Hepatocyte (in vitro differentiated cells): ENCODE results near the gene AQR.

Source experiments
- EZH2 ChIP-seq: fragments of 200-600 bp; sonication (generic); IDR thresholded peaks from 2 replicates; pipeline ENCODE4 v1.6.1; 2016; ENCODE audit warnings: antibody characterized with exemption, mild to moderate bottlenecking, borderline replicate concordance
- EZH2phosphoT487 ChIP-seq: fragments of 200-600 bp; sonication (generic); IDR thresholded peaks from one replicate; pipeline ENCODE4 v1.6.1; 2018; ENCODE audit warnings: antibody characterized with exemption, mild to moderate bottlenecking, low read depth, moderate library complexity; ENCODE audit not compliant: unreplicated experiment, severe bottlenecking
- TF ChIP-seq, protein P1 (sequence below): fragments of 200-600 bp; sonication (generic); IDR thresholded peaks from 2 replicates; pipeline ENCODE4 v1.5.1; 2016; ENCODE audit warnings: antibody characterized with exemption, mild to moderate bottlenecking; ENCODE audit not compliant: poor library complexity

DNA sequence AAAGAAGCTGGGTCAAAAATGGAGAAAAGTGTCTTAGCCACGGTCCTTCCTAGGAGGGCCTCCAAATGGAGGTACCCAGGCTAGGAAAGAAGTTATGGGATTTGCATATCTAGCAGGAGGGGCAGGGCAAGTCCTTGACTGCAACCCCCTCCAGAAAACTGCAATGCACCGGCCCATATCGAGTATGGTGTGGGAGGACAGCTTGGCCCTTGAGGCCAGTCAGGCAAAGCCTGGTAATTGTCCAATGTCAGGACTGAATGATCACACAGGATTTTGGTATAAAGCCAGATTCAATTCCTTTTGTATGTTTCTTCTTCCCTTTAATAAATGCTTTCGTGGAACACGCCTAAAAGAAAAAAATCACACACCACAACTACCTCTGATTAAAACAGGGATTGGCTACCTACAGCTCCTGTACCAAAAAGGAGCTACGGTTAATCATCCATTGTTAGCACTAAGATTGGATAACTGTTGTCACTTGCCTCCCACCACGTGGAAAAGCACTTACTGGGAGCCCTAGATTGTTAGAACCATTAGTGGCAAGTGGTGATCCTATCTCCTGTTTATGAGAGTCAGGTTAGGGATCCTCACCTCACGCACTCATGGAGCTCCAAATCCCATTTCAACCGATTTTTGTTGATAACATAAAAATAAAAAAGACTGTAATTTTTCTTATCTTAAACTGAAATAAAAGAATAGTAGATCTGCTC, 17.4 kb upstream of the AQR start:
- TF ChIP-seq, protein P1, sequence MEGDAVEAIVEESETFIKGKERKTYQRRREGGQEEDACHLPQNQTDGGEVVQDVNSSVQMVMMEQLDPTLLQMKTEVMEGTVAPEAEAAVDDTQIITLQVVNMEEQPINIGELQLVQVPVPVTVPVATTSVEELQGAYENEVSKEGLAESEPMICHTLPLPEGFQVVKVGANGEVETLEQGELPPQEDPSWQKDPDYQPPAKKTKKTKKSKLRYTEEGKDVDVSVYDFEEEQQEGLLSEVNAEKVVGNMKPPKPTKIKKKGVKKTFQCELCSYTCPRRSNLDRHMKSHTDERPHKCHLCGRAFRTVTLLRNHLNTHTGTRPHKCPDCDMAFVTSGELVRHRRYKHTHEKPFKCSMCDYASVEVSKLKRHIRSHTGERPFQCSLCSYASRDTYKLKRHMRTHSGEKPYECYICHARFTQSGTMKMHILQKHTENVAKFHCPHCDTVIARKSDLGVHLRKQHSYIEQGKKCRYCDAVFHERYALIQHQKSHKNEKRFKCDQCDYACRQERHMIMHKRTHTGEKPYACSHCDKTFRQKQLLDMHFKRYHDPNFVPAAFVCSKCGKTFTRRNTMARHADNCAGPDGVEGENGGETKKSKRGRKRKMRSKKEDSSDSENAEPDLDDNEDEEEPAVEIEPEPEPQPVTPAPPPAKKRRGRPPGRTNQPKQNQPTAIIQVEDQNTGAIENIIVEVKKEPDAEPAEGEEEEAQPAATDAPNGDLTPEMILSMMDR: no peak
- TF ChIP-seq EZH2: no peak
- no peak for TF ChIP-seq EZH2phosphoT487
